ENCODE data around the gene KRTAP5-1. TPM values are rescaled to one million over a fixed set of nuclear protein-coding genes. Genes with fewer than 3 reads are reported as not detected.

KRTAP5-1 gene
- total and polyA plus RNA-seq, 12 donors = 0.10 TPM; not detected in 11

DNA sequence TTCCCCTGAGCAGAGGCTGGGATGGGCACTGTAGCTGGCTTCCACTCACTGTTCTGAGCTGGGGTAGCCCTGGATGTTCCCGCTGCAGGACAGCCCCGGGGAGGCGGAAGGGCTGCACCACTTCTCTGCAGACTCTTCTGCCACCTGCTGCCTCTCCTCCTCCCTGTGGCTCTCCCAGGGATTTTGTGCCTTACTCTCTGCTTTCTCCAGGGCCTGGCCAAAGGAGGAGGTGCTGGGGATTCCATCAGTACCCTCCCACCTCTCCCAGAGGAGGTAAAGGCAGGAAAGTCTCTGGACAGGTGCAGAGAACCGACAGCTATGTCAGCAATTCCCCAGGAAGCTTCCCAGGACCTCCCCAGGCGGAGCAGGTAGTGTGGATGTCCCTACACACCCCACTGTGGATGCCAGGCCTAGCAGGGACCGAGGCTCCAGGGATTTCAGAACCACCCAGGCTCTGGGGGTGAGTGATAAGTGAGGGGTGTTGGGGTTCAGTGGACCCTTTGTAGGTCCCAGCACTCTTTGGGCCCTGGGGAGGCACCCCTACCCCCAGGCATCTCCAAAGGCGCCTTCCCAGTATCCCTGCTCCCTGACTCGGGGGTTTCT lies 24.3 kb downstream of the KRTAP5-1 start:
- Histone ChIP-seq H3K4me3 (no peak overlapping the region), H3K4me1 (replicated peaks in 1 of 2) (peaks cover 25 to 33% of the 10 kb centered on the region in 2 donors), H3K36me3 (replicated peaks in 1 of 2) (no peaks in the 10 kb centered on the region), H3K27ac (peak overlapping the region in 1 of 5 donors; percentile 86), H3K9me3 (replicated peaks in 1 of 3) (no peaks in the 10 kb centered on the region), H3K27me3 (no peaks in the 10 kb centered on the region)
- intact Hi-C loops (cut with DNase I) = no loop called here
- no peak for DNase-seq
- TF ChIP-seq POLR2A (IDR thresholded peaks at IDR 0.05) = no peak
- TF ChIP-seq, protein P1, sequence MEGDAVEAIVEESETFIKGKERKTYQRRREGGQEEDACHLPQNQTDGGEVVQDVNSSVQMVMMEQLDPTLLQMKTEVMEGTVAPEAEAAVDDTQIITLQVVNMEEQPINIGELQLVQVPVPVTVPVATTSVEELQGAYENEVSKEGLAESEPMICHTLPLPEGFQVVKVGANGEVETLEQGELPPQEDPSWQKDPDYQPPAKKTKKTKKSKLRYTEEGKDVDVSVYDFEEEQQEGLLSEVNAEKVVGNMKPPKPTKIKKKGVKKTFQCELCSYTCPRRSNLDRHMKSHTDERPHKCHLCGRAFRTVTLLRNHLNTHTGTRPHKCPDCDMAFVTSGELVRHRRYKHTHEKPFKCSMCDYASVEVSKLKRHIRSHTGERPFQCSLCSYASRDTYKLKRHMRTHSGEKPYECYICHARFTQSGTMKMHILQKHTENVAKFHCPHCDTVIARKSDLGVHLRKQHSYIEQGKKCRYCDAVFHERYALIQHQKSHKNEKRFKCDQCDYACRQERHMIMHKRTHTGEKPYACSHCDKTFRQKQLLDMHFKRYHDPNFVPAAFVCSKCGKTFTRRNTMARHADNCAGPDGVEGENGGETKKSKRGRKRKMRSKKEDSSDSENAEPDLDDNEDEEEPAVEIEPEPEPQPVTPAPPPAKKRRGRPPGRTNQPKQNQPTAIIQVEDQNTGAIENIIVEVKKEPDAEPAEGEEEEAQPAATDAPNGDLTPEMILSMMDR (IDR thresholded peaks at IDR 0.05) = no peak
- WGBS, 4 donors = 82 to 95% (median 89%) methylated on average over 5 to 8 of the region's 8 CpGs

GRCh38 chr11:1560002-1560648 lies 25.0 kb downstream of the KRTAP5-1 start:
- Histone ChIP-seq H3K4me3 (no peak overlapping the region), H3K9me3 (replicated peaks in 1 of 3) (no peaks in the 10 kb centered on the region), H3K27ac (peak overlapping the region in 3 of 5 donors; percentile 53 to 93 (median 86)), H3K36me3 (replicated peaks in 1 of 2) (no peaks in the 10 kb centered on the region), H3K4me1 (replicated peaks in 1 of 2) (peaks cover 25 to 33% of the 10 kb centered on the region in 2 donors), H3K27me3 (no peaks in the 10 kb centered on the region)
- 82 to 91% (median 84%) methylated on average over 5 to 15 of the region's 15 CpGs for WGBS, 4 donors
- intact Hi-C loops (cut with DNase I) = no loop called here
- DNase-seq = no peak
- TF ChIP-seq POLR2A (IDR thresholded peaks at IDR 0.05) = no peak
- TF ChIP-seq, protein P1 (IDR thresholded peaks at IDR 0.05) = no peak

DNA sequence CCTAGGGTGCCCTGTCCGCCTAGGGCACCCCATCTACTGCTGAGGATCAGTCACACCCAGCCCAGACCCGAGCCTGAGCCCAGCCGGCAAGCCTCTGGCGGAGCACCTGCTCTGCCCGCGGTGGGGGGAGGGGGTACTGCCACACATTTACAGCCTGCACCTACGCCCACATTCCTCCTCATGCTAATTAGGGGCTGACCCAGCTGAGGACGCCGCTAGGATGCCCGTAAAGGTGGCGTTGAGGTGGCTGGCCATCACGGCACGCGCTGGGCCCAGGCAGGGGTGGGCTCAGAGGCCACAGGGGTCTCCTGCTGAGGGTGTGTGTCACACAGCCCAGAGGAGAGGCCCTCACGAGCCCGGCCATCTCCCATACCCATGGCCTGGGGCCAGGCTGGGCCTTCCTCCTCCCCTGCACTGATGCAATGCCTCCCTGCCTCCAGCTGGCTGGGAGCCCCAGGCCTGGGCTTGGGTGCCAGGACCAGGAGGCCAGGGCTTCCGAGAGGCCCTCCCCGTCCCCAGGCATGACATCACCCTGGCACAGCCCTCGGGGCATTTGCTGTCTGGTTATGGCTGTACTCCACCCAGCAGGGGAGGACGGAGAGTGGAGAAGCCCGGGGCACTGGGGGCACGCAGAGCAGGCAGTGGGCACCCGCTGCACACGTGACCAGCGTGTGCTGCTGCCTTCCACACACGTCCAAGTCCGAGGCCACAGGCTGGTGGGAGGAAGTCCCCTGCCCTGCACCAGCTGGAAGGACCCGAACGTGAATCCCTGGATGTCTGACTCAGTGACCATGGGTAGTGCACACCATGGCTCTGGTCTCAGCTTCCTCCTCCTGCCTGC lies 25.8 kb downstream of the KRTAP5-1 start:
- peak; percentile 95 to 98 (median 96) for DNase-seq
- peak overlapping the region in 4 of 5 donors; percentile 53 to 93 (median 72) for H3K27ac ChIP-seq
- TF ChIP-seq POLR2A (IDR thresholded peaks at IDR 0.05) = peak in 1 of 2 donors; percentile 47
- TF ChIP-seq, protein P1 (IDR thresholded peaks at IDR 0.05) = no peak
- WGBS, 4 donors = 16 to 42% (median 37%) methylated on average over 9 to 29 of the region's 29 CpGs
- intact Hi-C loops (cut with DNase I) = no loop called here
- peaks cover 20 to 25% of the 10 kb centered on the region in 2 donors for H3K4me1 ChIP-seq (replicated peaks in 1 of 2)
- H3K36me3 ChIP-seq (replicated peaks in 1 of 2) = no peaks in the 10 kb centered on the region
- no peak overlapping the region for H3K4me3 ChIP-seq
- H3K9me3 ChIP-seq (replicated peaks in 1 of 3) = no peaks in the 10 kb centered on the region
- no peaks in the 10 kb centered on the region for H3K27me3 ChIP-seq

DNA sequence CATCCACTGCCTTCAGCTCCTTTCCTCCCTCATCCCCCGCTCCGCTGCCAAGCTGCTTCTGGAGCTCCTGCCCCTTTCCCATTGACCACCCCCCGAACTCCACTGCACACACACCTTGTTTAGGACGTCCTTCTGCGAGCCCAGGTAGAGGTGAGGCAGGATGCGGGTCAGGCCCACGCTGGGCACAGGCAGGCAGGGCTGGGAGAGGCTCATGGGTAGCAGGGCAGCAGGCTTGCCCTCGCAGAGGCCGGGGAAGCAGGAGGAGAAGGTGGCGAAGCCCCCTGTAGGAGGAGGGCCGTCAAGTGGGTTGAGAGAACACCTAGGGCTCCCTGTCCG lies 26.3 kb downstream of the KRTAP5-1 start:
- Histone ChIP-seq H3K4me3 (no peak overlapping the region), H3K27me3 (no peaks in the 10 kb centered on the region), H3K9me3 (replicated peaks in 1 of 3) (no peaks in the 10 kb centered on the region), H3K4me1 (replicated peaks in 1 of 2) (peaks cover 16 to 19% of the 10 kb centered on the region in 2 donors), H3K36me3 (replicated peaks in 1 of 2) (no peaks in the 10 kb centered on the region), H3K27ac (peak overlapping the region in 4 of 5 donors; percentile 53 to 93 (median 72))
- TF ChIP-seq, protein P1 (IDR thresholded peaks at IDR 0.05) = no peak
- TF ChIP-seq POLR2A (IDR thresholded peaks at IDR 0.05) = no peak
- DNase-seq = no peak
- intact Hi-C loops (cut with DNase I) = no loop called here
- 60 to 70% (median 69%) methylated on average over 7 to 12 of the region's 12 CpGs for WGBS, 4 donors

All from adrenal gland (tissue), 12 donors.